GM18519 (cell line): ENCODE data around the gene B4GALNT2.
"Not testable (repeated sequence)": the region's sequence is repeated elsewhere in the genome, so short reads cannot be mapped to it uniquely, and the experiment has no call there.

Experiments used
- ATAC-seq: cut with Tn5 transposase; IDR thresholded peaks from one replicate; pipeline ENCODE4 v1.9.1; 2021; ENCODE audit warnings: mild to moderate bottlenecking, moderate library complexity; ENCODE audit not compliant: unreplicated experiment, low FRiP score

B4GALNT2 gene

GRCh38 chr17:49180303-49180702, 47.7 kb downstream of the B4GALNT2 start:
- ATAC-seq, result no peak

- ATAC-seq, result no peak
Measured at GRCh38 chr17:49180998-49181635, 48.5 kb downstream of the B4GALNT2 start.

DNA sequence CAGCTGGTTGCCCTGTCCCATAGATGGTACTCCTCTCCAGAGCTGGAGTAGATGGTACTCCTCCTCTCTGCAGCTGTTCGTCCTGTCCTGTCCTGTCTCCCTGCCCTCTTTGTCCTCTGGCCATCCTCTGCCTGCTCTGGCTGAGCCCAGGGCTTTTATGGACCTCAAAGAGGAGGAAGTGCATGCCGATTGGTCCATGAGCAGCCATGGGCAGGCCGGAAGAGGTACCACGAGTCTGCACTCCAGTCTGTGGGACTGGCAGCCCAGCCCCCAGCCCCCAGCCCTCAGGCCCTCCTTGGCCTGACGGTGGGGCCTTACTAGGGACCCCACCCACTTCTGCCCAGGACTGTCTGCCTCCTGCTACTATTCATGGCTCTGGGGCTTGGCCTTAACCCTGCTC, 50.8 kb downstream of the B4GALNT2 start:
- no peak for ATAC-seq

DNA sequence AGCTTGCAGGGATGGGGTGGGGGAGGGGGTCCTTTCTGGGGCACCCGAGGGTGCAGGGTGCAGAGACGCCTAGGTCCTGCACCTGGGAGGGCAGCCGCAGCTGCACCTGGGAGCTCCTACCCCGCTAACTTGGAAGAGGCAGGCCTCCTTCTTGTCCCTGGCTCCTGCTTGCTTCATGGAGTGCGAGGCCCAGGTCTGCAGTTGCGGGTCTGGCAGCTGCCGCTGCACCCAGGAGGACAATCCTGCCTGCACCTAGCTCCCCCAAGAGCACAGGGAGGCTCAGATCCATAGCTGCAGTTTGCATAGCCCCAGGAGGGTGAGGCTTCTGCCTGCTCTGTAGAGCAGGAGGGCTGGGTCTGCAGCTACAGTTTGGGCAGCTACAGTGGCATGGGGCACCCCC, 51.2 kb downstream of the B4GALNT2 start:
- no peak for ATAC-seq

- ATAC-seq, result not testable (repeated sequence)
Measured at GRCh38 chr17:49184522-49184921, 52.0 kb downstream of the B4GALNT2 start.

DNA sequence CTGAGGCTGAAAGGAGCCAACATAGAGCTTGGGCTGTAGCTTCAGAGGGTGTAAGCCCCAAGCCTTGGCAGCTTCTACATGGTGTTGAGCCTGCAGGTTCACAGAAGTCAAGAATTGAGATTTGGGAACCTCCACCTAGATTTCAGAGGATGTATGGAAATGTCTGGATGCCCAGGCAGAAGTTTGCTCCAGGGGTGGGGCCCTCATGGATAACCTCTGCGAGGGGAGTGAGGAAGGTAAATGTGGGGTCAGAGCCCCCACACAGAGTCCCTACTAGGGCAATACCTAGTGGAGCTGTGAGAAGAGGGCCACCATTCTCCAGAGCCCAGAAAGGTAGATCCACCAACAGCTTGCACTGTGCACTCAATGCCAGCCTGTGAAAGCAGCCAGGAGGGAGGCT, 52.8 kb downstream of the B4GALNT2 start:
- ATAC-seq, result not testable (repeated sequence)

GRCh38 chr17:49187301-49187700, 54.7 kb downstream of the B4GALNT2 start:
- ATAC-seq, result no peak

- no peak for ATAC-seq
Measured at GRCh38 chr17:49190932-49191331, 58.4 kb downstream of the B4GALNT2 start.

- peak; percentile 5 for ATAC-seq
Measured at GRCh38 chr17:49191409-49191916, 58.9 kb downstream of the B4GALNT2 start.

DNA sequence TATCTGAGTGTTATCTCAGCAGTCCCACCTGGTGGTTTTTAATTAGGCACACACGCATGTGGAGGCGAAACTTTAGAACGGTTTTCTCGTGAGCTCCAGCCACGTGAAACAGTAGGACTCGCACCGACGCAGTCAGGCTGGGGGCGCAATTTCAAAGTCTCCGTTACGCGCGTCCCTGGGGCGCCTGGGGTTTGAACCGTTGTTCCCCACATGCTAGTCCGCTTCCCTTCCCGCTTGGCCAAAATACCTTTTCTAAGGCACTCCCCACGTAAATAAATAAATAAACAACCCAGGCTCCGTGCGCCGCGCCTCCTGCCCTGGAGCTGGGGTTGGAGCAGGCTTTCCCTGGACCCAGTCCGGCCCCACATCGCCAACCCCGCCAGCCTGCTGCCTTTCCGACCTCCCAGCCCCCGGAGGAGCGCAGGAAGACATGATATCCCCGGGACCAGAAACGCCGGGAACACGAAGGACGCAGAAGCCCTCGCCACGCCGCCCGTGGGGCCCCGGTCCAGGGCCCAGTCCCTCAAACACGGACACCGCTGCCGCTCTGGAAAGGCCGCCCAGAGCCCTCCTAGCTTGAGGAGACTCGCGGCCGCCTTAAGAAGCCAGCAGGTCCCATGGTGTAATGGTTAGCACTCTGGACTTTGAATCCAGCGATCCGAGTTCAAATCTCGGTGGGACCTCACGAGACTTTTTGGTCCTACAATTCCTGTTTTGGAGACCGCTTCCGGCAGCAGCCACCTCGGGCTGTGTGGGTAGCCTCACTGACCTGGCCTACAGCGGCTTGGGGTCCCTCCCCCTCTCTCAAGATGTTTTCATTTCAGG, 59.6 kb downstream of the B4GALNT2 start:
- ATAC-seq, result peak; percentile 25

- no peak for ATAC-seq
Measured at GRCh38 chr17:49193513-49194296, 61.1 kb downstream of the B4GALNT2 start.

GRCh38 chr17:49194297-49194607, 61.7 kb downstream of the B4GALNT2 start:
- no peak for ATAC-seq

DNA sequence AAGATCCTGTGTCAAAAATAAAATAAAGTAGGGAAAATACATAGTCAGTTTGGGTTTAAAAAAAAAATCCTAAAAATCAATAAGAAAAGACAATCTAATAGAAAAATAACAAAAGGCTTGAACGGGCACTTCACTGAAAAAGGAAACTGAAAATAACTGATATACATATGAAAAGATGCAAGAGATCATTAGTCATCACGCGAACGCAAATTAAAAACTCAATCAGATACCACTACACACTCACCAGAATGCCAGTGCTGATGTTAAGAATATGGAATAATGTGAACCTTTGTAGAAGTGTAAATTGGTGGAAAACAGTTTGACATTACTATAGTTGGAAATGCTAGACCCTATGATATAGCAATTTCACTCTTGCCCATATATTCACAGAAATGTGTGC, 63.2 kb downstream of the B4GALNT2 start:
- no peak for ATAC-seq

DNA sequence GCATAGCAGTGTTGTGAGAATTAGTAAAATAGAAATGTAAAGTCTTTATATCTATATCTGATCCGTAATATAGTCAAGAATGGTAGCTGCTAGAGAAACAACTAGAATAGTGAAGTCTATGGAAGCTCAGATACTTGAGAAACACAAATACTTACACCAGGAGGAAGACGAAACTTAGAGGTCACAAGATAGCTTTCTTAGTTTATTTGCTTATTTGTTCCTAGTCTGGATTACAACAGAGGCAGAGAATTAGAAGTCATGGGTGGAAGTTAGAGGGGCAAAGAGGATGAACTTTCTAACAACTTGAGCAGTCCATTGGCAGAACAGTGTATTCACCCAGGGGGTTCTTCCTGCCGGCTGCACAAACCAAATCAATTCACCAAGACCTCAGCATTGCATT, 64.0 kb downstream of the B4GALNT2 start:
- ATAC-seq, result no peak

GRCh38 chr17:49197346-49197998, 64.9 kb downstream of the B4GALNT2 start:
- no peak for ATAC-seq

DNA sequence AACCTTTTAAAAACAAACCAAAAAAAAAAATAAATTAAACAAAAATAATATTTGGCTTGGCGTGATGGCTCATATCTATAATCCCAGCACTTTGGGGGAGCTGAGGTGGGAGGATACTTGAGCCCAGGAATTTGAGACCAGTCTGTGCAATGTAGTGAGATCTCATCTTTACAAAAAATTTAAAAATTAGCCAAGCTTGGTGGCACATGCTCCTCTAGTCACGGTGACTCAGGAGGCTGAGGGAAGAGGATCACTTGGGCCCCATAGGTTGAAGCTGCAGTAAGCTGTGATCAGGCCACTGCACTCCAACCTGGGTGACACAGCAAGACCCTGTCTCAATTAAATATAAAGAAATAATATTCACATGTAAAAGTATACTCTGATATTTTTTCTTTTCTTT, 65.6 kb downstream of the B4GALNT2 start:
- no peak for ATAC-seq

- no peak for ATAC-seq
Measured at GRCh38 chr17:49200423-49201083, 68.0 kb downstream of the B4GALNT2 start.

DNA sequence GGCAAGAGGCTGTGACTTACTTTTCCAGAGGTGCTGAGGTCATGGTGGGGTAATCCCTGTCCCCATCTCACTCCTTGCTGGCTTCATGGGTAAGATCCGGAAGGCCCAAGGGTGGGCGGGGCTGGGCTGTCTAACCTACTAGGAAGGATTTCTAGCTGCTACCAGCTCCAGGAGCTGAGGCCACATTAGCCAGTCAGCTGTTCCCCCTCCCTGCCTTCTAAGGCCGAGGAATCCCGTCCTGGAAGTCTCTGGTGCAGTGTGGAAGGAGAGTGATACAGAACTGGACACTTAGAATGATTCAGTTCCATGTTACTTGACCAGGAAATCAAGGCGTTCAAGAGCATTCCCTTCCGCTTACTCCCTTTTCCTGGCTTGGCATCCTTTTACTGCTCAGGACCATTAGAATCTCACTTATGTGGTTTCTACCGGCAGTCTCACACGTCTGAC, 68.9 kb downstream of the B4GALNT2 start:
- ATAC-seq, result no peak

DNA sequence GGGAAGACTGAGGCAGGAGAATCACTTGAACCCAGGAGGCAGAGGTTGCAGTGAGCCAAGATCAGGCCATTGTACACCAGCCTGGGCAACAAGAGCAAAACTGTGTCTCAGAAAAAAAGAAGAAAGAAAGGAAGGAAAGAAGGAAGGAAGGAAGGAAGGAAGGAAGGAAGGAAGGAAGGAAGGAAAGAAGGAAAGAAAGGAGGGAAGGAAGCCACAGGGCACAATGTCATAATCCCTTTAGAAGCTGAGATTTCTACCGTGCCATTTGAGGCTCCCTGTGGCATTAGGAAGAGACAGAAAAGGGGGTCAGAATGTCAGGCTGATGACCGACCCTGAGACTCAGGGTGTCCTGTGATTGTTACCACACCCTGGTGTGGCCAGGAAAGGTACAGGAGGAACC, 71.2 kb downstream of the B4GALNT2 start:
- ATAC-seq, result no peak

- no peak for ATAC-seq
Measured at GRCh38 chr17:49204516-49204915, 71.9 kb downstream of the B4GALNT2 start.
